ENCODE data around the gene KCNK4. TPM values are rescaled to one million over a fixed set of nuclear protein-coding genes. Genes with fewer than 3 reads are reported as not detected.

The KCNK4 gene
- total and polyA plus RNA-seq, 4 donors, result not detected

GRCh38 chr11:64288353-64288750 is 2.8 kb upstream of the KCNK4 start (continued):
- TF ChIP-seq CTCF (IDR thresholded peaks at IDR 0.05; ENCODE audit: low read depth, low read length, missing input control) (no peak), FOXA1 (IDR thresholded peaks at IDR 0.05) (no peak), HNF4A (conservative IDR thresholded peaks at IDR 0.05) (no peak), ATF3 (IDR thresholded peaks at IDR 0.05) (no peak), HNF4G (IDR thresholded peaks at IDR 0.05) (no peak)

- Histone ChIP-seq H3K4me3 (ENCODE audit: low read depth in 1 of 3, low read length in 3 of 3) (no peak overlapping the region), H3K36me3 (ENCODE audit: control insufficient read depth in 4 of 4, insufficient read depth in 3 of 4, low read depth in 1 of 4, low read length in 3 of 4) (no peaks in the 10 kb centered on the region), H3K27ac (ENCODE audit: low read depth in 1 of 2, low read length in 2 of 2) (no peak overlapping the region), H3K27me3 (ENCODE audit: control insufficient read depth in 4 of 4, insufficient read depth in 4 of 4, low read length in 3 of 4) (peaks cover 0 to 4% (median 2%) of the 10 kb centered on the region in 4 donors), H3K9me3 (ENCODE audit: control insufficient read depth in 4 of 4, low read length in 3 of 4) (no peaks in the 10 kb centered on the region), H3K4me1 (ENCODE audit: control insufficient read depth in 4 of 4, insufficient read depth in 4 of 4, low read length in 3 of 4) (peaks cover 14 to 41% (median 15%) of the 10 kb centered on the region in 4 donors), H3K9ac (ENCODE audit: low read depth in 1 of 2, low read length in 2 of 2) (no peak overlapping the region)
- no peak for DNase-seq (ENCODE audit: low spot score)
- WGBS, result 94% methylated on average over 13 of the region's 13 CpGs
- TF ChIP-seq NR2F2 (IDR thresholded peaks at IDR 0.05) (no peak), RAD21 (IDR thresholded peaks at IDR 0.05) (no peak), RXRA (IDR thresholded peaks at IDR 0.05) (no peak), YY1 (IDR thresholded peaks at IDR 0.05) (no peak), CTCF (IDR thresholded peaks at IDR 0.05; ENCODE audit: low read depth, low read length, missing input control) (no peak), HNF4G (IDR thresholded peaks at IDR 0.05) (no peak), FOXA1 (IDR thresholded peaks at IDR 0.05) (no peak)
- TF ChIP-seq, protein P1, sequence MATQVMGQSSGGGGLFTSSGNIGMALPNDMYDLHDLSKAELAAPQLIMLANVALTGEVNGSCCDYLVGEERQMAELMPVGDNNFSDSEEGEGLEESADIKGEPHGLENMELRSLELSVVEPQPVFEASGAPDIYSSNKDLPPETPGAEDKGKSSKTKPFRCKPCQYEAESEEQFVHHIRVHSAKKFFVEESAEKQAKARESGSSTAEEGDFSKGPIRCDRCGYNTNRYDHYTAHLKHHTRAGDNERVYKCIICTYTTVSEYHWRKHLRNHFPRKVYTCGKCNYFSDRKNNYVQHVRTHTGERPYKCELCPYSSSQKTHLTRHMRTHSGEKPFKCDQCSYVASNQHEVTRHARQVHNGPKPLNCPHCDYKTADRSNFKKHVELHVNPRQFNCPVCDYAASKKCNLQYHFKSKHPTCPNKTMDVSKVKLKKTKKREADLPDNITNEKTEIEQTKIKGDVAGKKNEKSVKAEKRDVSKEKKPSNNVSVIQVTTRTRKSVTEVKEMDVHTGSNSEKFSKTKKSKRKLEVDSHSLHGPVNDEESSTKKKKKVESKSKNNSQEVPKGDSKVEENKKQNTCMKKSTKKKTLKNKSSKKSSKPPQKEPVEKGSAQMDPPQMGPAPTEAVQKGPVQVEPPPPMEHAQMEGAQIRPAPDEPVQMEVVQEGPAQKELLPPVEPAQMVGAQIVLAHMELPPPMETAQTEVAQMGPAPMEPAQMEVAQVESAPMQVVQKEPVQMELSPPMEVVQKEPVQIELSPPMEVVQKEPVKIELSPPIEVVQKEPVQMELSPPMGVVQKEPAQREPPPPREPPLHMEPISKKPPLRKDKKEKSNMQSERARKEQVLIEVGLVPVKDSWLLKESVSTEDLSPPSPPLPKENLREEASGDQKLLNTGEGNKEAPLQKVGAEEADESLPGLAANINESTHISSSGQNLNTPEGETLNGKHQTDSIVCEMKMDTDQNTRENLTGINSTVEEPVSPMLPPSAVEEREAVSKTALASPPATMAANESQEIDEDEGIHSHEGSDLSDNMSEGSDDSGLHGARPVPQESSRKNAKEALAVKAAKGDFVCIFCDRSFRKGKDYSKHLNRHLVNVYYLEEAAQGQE (IDR thresholded peaks at IDR 0.05), result no peak
These were observed 2.0 kb upstream of the KCNK4 start for GRCh38 chr11:64289002-64289564.

Measured in liver (tissue), 9 donors.